HG03175 (cell line): ENCODE results near the gene ABCC10.
"Not testable (repeated sequence)": the region's sequence is repeated elsewhere in the genome, so short reads cannot be mapped to it uniquely, and the experiment has no call there.

Source experiments
- ATAC-seq: cut with Tn5 transposase; IDR thresholded peaks from one replicate; pipeline ENCODE4 v1.9.1; 2021; ENCODE audit warnings: mild to moderate bottlenecking, moderate library complexity; ENCODE audit not compliant: unreplicated experiment

The ABCC10 gene

GRCh38 chr6:43467265-43467664 lies 39.9 kb downstream of the ABCC10 start:
- ATAC-seq, result not testable (repeated sequence)

DNA sequence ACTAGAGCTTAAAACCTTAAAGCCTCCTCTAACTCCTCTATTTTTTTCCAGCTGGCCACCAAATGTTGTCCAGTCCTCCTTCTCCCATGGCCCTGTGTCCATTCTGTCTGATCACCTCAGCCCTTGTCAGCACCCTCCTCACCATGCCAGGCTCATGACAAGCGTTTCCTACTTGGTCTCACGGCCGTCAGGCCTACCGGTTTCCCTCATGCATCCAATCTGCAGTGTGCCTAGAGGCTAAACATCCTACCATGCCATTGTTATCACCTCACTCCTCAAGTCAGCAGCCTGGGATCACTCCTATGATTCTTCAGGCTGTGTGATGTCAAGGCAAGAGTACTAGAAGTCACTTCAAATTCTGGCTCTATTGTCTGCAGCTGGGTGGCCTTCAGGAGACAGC lies 40.4 kb downstream of the ABCC10 start:
- ATAC-seq, result no peak

DNA sequence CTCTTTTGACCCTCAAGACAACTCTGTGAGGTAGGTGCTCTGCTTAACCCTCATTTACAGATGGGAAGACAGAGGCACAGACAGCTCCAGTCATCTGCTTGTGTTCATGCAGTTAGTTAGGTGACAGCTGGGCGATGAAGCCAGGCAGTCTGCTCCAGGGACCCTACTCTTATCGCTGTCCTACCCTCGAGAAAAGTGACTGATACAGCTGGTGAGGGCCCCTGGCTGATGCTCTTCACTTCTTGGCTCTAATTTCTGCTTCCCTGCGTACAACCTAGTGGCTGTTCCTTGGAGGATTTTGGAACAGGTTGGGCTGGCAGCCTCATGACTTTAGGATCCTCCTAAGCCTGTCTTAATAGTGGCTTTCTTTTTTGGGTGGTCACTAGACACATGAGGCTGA lies 40.9 kb downstream of the ABCC10 start:
- ATAC-seq, result no peak

- no peak for ATAC-seq
Measured at GRCh38 chr6:43468748-43469681, 41.7 kb downstream of the ABCC10 start.

DNA sequence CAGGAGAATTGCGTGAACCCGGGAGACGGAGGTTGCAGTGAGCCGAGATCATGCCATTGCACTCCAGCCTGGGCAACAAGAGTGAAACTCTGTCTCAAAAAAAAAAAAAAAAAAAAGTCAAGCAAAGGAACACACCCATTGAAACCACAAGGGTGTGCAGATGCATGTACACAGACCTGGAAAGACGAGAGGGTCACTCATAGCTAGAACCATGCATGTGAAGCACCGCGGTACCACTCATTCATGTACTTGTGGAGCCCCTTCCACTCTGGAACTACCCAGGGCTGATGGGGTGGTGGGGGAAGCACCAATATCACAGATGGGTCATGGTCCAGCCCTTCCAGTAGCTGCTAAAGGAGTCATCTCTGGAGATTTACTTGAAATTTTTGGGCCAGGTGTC lies 42.6 kb downstream of the ABCC10 start:
- ATAC-seq, result no peak

DNA sequence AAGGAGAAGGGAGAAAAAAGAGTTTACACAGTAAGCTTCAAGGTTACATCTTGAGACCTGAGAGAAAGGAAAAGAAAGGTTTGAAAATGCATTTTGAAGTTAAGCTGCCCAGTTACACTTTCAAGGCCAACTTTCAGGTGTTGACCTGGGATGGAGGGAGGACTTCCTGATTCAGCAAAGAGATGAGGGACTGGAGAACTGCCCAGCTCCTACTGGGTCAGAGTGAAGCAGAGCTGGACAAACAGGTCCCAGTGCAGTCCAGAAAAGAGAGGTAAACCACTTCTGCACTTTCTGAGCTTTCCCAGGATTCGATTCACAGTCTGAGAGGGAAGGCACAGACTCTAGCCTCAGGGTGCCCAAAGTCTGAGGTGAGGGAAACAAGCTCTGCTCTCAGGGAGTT lies 44.1 kb downstream of the ABCC10 start:
- no peak for ATAC-seq

DNA sequence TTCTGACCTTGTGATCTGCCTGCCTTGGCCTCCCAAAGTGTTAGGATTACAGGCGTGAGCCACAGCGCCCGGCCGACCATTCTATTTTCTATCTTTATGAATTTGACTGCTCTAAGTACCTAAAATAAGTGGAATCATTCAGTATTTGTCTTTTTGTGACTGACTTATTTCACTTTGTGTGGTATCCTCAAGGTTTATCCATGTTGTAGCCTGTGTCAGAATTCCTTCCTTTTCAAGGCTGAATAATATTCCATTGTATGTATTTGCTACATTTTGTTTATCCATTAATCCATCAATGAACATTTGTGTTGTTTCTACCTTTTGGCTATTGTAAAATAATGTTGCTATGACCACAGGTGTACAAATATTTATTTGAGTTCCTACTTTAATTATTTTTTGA lies 45.2 kb downstream of the ABCC10 start:
- no peak for ATAC-seq

DNA sequence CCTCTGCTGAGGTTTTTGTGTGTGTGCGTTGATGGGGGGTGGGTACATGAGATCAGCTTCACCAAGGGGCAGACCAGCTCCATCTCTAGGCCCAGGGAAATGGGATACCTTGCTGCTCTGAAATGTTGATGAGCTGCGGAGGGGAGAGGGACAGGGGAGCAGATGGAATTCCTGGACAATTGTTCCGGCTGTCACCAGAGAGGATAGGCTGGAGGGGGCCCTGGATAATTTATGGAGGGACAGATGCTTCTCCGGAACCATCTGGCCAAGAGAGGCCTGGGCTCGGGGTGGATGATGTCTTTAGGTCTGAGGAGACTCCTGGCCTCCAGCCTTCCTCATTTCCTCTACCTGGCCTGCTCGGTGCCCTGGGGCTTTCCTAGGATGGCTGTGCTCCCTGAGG lies 48.2 kb downstream of the ABCC10 start:
- no peak for ATAC-seq

GRCh38 chr6:43476746-43477145 lies 49.4 kb downstream of the ABCC10 start:
- ATAC-seq, result no peak

GRCh38 chr6:43477235-43478007 lies 50.1 kb downstream of the ABCC10 start, which contains the start of gene TJAP1:
TSS of gene TJAP1 (plus strand) at chr6:43477570. CDS start at chr6:43499002, 21,432 bp downstream.
- peak; percentile 95 for ATAC-seq

DNA sequence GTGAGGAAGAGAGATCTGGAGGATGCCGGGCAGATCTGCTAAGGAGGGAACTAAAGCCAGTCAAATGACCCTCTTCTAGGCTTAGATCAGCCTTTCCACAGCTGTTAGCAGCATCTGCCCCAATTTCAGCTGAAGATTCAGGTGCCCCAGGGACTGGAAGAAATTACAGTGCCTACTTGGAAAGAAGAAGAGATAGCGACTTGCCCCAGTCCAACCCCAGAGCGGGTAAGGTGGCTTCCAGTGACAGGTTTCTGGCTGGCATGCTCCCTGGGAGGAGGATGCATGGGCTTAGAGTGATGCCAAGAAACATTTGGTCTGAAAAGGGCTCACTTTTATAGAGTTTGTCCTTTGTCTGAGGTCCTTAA lies 50.6 kb downstream of the ABCC10 start:
- ATAC-seq, result no peak

- no peak for ATAC-seq
Measured at GRCh38 chr6:43481075-43481474, 53.7 kb downstream of the ABCC10 start.

DNA sequence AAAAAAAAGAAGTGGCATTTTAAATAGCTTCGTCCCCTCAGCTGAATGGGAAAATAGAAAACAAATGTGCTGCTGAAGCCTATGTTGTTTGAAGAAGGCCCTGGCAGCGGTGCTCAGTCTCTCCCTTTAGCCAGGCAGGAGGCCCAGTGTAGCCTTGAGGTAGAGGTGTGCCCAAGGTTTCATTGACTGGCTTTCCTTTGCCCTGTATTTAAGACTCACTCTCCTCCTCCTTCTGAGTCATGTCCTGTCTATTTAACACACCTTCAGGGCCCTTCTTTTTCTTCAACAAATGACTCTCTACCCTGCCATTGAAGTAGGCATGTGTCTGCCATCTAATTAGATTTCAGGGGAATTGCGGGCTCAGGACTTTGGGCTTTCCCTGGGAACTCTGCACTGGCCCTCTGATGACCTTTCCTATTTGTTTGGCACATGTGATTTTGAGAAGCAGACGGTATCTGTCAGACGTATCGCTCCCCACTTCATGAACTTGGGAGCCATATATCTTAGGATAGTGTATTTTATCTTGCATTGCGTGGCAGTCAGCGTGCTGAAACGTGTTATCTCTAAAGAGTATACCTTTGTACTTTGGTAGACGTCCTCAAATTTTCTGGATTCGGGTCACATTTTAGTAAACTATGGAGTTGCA lies 54.4 kb downstream of the ABCC10 start:
- no peak for ATAC-seq

DNA sequence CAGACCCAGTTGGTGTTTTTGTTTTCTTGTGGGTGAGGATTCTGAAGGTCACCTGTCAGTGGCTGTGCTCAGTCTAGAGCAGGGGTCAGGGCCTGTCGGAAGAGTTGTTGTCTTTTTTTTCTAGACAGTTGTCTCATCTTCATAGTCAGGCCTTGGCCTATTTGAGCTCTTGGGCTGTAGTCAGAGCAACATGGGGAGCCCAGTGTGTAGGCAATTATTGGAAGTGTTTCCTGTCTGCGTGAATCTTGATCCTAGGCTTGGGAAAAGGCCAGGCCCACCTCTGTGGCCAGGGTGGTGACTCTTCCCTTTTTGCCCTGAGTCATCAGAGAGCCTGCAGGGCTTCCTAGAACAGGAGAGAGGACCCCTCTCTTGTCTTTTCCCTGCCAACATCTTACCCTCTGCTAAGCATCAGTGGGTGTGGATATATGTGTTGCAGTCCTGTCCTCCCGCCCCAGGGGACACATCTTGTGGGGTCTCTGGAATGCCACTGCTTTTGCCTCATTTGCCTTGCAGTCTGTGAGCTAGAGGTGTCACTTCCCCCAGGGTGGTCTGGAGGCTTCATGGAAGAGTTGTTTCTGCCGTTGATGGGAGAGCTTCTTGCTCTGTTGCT lies 61.4 kb downstream of the ABCC10 start:
- no peak for ATAC-seq

- no peak for ATAC-seq
Measured at GRCh38 chr6:43489277-43490072, 62.1 kb downstream of the ABCC10 start.

DNA sequence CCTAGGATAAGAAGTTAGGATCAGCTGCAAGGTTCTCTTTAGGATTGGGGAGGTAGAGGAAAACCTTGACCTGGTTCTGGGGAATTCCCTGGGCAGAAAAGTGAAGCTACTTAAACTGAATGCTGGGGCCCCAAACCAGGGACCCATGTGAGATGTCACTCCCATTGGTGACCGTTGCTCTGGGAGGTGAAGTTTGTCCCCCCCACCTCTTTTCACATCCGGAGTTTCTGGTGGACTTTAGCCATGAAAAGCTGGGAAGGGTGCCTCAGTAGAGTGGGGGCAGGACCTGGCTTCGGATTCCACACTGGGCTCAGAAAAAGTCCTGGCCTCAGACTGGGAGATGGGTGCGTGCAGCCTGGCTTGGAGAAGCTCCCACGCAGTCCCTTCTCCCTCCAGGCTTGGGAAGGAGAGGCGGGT lies 63.2 kb downstream of the ABCC10 start:
- no peak for ATAC-seq

- ATAC-seq, result no peak
Measured at GRCh38 chr6:43491750-43492661, 64.7 kb downstream of the ABCC10 start.

- no peak for ATAC-seq
Measured at GRCh38 chr6:43492673-43493072, 65.3 kb downstream of the ABCC10 start.

GRCh38 chr6:43493230-43493629 lies 65.9 kb downstream of the ABCC10 start:
- ATAC-seq, result no peak
